K562 (cell line): ENCODE data around the gene TICAM1. TPM values are rescaled to one million over a fixed set of nuclear protein-coding genes. Genes with fewer than 3 reads are reported as not detected.
A peak's percentile ranks its signal among the peaks of the same experiment; 100 is the strongest.

ENCODE experiments used
- DACH1 ChIP-seq: fragments of 450-650 bp; IDR thresholded peaks from 2 replicates; pipeline ENCODE4 v1.6.1; 2018; ENCODE audit not compliant: partially characterized antibody
- ESRRA ChIP-seq: fragments of 450-650 bp; IDR thresholded peaks from 2 replicates; pipeline ENCODE4 v1.6.1; 2014; ENCODE audit warnings: low read depth, mild to moderate bottlenecking, moderate library complexity, borderline replicate concordance
- IRF1 ChIP-seq: sonication (generic); formaldehyde crosslinking; IDR thresholded peaks from 2 replicates; pipeline ENCODE4 v1.8.0; 2022; ENCODE audit warnings: missing genetic modification reagents, mild to moderate bottlenecking, borderline replicate concordance
- KLF6 ChIP-seq: fragments of 250-450 bp; sonication (Bioruptor Pico); IDR thresholded peaks from 2 replicates; pipeline ENCODE4 v1.4.0; 2020; ENCODE audit warnings: mild to moderate bottlenecking, moderate library complexity, borderline replicate concordance
- MYNN ChIP-seq, 2 experiments: sonication (generic); formaldehyde crosslinking in 1 of 2; IDR thresholded peaks; 2 replicates each; pipeline versions ENCODE4 v1.5.0 to v1.6.1; 2016 to 2020; ENCODE audit warnings: antibody characterized with exemption in 1 of 2, missing genetic modification reagents in 1 of 2
- PKNOX1 ChIP-seq: fragments of 450-650 bp; IDR thresholded peaks from 2 replicates; pipeline ENCODE4 v1.6.1; 2016
- RAD21 ChIP-seq, 2 experiments: fragments of 250-450 bp in 1 of 2; fragments of 450-650 bp in 1 of 2; sonication (Bioruptor Pico) in 1 of 2; formaldehyde crosslinking in 1 of 2; IDR thresholded peaks in 1 of 2; conservative IDR thresholded peaks in 1 of 2; 2 replicates each; pipeline versions ENCODE4 v1.4.0 to v1.8.0; 2020 to 2022; ENCODE audit warnings: mild to moderate bottlenecking in 2 of 2, moderate library complexity in 1 of 2
- RBBP5 ChIP-seq: fragments of 200-600 bp; sonication (generic); IDR thresholded peaks from 2 replicates; pipeline ENCODE4 v1.6.1; 2012; ENCODE audit warnings: borderline replicate concordance, mild to moderate bottlenecking, low read length, control low read depth, inconsistent platforms; ENCODE audit not compliant: insufficient read depth, poor library complexity, severe bottlenecking
- RNF219 ChIP-seq: fragments of 250-450 bp; sonication (Bioruptor Pico); IDR thresholded peaks from 2 replicates; pipeline ENCODE4 v1.5.0; 2022; ENCODE audit warnings: mild to moderate bottlenecking
- SMAD2 ChIP-seq: fragments of 150-350 bp; IDR thresholded peaks from 2 replicates; pipeline ENCODE4 v1.6.1; 2014; ENCODE audit warnings: low read depth, mild to moderate bottlenecking, low read length
- ZBTB11 ChIP-seq, 3 experiments: fragments of 200-800 bp in 1 of 3; fragments of 250-450 bp in 1 of 3; fragments of 450-650 bp in 1 of 3; sonication (Bioruptor Pico) in 1 of 3; sonication (Bioruptor generic) in 1 of 3; formaldehyde crosslinking in 1 of 3; IDR thresholded peaks; 2 replicates each; pipeline versions ENCODE4 v1.6.1 to v1.8.0; 2016 to 2022; ENCODE audit warnings: mild to moderate bottlenecking in 2 of 3, missing genetic modification characterization in 2 of 3, missing compliant biosample characterization in 1 of 3, moderate library complexity in 1 of 3
- ZBTB49 ChIP-seq: sonication (generic); formaldehyde crosslinking; IDR thresholded peaks from 2 replicates; pipeline ENCODE4 v1.8.0; 2022; ENCODE audit warnings: missing genetic modification reagents, mild to moderate bottlenecking, borderline replicate concordance
- ZNF830 ChIP-seq: fragments of 250-450 bp; sonication (Bioruptor Pico); IDR thresholded peaks from 2 replicates; pipeline ENCODE4 v1.5.0; 2021; ENCODE audit warnings: mild to moderate bottlenecking
- polyA plus RNA-seq, 8 experiments: library from polyadenylated mRNA; depleted of rRNA in 4 of 8; stranded (reverse) in 5 of 8; unstranded in 3 of 8; fragments of >200 nt; fragmentation: Nextera tagmentation in 2 of 8; fragmentation: Illumina TruSeq in 1 of 8; extraction: Ambion mirVana in 2 of 8; extraction: Trizol in 1 of 8; gene quantifications; 2 replicates each; pipeline versions ENCODE4 v1.2.1 to v1.2.3, GENCODE V29; 2011 to 2014; ENCODE audit warnings: inconsistent platforms in 1 of 8, missing spikeins in 1 of 8
- total RNA-seq, 7 experiments: library from RNA; depleted of rRNA in 6 of 7; stranded (reverse); fragments of >200 nt in 6 of 7; fragmentation: Illumina TruSeq in 2 of 7; extraction: Trizol in 2 of 7; gene quantifications; 2 replicates each; pipeline versions ENCODE4 v1.2.1 to v1.2.3, GENCODE V29; 2011 to 2021; ENCODE audit warnings: low replicate concordance in 1 of 7

The TICAM1 gene
- total and polyA plus RNA-seq, 9 of the 15 experiments (the other 6 are each of a cell fraction or from before 2014, with no cell fraction given) = 0.07 to 11.6 (median 1.5) TPM

- TF ChIP-seq RNF219 (CRISPR knock-in tag) (no peak), ZNF830 (no peak), DACH1 (no peak), ZBTB11 (CRISPR knock-in tag; IDR thresholded peaks at IDR 0.05) (no peak), ZBTB49 (CRISPR knock-in tag) (no peak), KLF6 (CRISPR knock-in tag) (no peak), IRF1 (CRISPR knock-in tag) (no peak), ESRRA (peak; percentile 93), MYNN (IDR thresholded peaks at IDR 0.05) (no peak), MYNN (CRISPR knock-in tag; IDR thresholded peaks at IDR 0.05) (no peak), SMAD2 (no peak), PKNOX1 (no peak), RBBP5 (no peak), RAD21 (CRISPR knock-in tag; conservative IDR thresholded peaks at IDR 0.05 in 1 of 2, IDR thresholded peaks at IDR 0.05 in 1 of 2) (peak; percentile 43 to 75)
These were observed 20.0 kb downstream of the TICAM1 start (continued) for GRCh38 chr19:4811328-4812131.
